Progenitor cell of endocrine pancreas (in vitro differentiated cells): ENCODE measurements around the gene FKBP2. TPM values are rescaled to one million over a fixed set of nuclear protein-coding genes. Genes with fewer than 3 reads are reported as not detected.

Experiments
- DNase-seq: peaks from one replicate; pipeline ENCODE4 v3.0.0; 2021; ENCODE audit warnings: low spot score; ENCODE audit not compliant: unreplicated experiment
- H3K27ac Mint-ChIP-seq: 2 replicates; pipeline ENCODE4 v1.8.0; 2021; ENCODE audit warnings: mild to moderate bottlenecking, moderate library complexity, mixed read lengths
- H3K27me3 Mint-ChIP-seq: 2 replicates; pipeline ENCODE4 v1.8.0; 2021; ENCODE audit warnings: mixed read lengths
- H3K36me3 Mint-ChIP-seq: 2 replicates; pipeline ENCODE4 v1.8.0; 2022; ENCODE audit warnings: mixed read lengths; ENCODE audit not compliant: insufficient read depth
- H3K4me1 Mint-ChIP-seq: 2 replicates; pipeline ENCODE4 v1.8.0; 2021; ENCODE audit warnings: low read depth, mixed read lengths
- H3K4me3 Mint-ChIP-seq: 2 replicates; pipeline ENCODE4 v1.8.0; 2021; ENCODE audit warnings: low read depth, mild to moderate bottlenecking, moderate library complexity, mixed read lengths
- H3K9me3 Mint-ChIP-seq: 2 replicates; pipeline ENCODE4 v1.8.0; 2021; ENCODE audit warnings: low read depth, mixed read lengths
- CTCF ChIP-seq: fragments of 200-600 bp; sonication (generic); IDR thresholded peaks from one replicate; pipeline ENCODE4 v1.5.0; 2021; ENCODE audit warnings: antibody characterized with exemption, mild to moderate bottlenecking; ENCODE audit not compliant: unreplicated experiment
- total RNA-seq: library from RNA; stranded (reverse); gene quantifications from 2 replicates; pipeline ENCODE4 v1.2.1, GENCODE V29; 2021

The FKBP2 gene
- total RNA-seq, 1 donor from 2014 or later = 57.7 TPM

- H3K9me3 Mint-ChIP-seq = no peaks in the 10 kb centered on the region
- H3K36me3 Mint-ChIP-seq = peaks cover 15% of the 10 kb centered on the region
- no peaks in the 10 kb centered on the region for H3K4me1 Mint-ChIP-seq
- no peak for DNase-seq
- no peak for TF ChIP-seq CTCF
- H3K27ac Mint-ChIP-seq = no peak overlapping the region
- H3K4me3 Mint-ChIP-seq = no peak overlapping the region
- H3K27me3 Mint-ChIP-seq = no peaks in the 10 kb centered on the region
These were observed 19.3 kb downstream of the FKBP2 start for GRCh38 chr11:64260147-64260708.

DNA sequence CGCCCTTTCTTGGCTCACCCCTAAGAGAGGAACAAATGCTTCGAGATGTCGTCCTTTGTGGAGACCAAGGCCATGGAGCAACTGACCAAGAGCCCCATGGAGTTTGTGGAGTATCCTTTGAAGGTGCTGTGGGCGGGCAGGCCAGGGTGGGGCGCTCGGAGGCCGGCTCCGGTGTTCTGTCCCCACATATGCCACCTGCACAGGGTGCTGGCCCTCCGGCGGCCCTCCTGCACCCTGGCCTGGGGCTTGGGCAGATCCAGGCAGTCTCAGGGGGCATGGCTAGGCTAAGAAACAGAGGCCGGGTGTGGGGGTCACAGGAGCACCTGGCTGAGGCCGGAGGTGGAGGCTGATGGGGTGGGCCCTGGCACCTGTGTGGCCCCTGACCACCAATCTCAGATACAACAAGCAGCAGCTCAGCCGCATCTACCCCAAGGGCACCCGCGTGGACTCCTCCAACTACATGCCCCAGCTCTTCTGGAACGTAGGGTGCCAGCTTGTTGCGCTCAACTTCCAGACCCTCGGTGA lies 20.7 kb downstream of the FKBP2 start:
- Mint-ChIP-seq H3K36me3 (peaks cover 17% of the 10 kb centered on the region), H3K27ac (no peak overlapping the region), H3K9me3 (no peaks in the 10 kb centered on the region), H3K4me3 (no peak overlapping the region), H3K27me3 (no peaks in the 10 kb centered on the region), H3K4me1 (no peaks in the 10 kb centered on the region)
- TF ChIP-seq CTCF = no peak
- DNase-seq = no peak

DNA sequence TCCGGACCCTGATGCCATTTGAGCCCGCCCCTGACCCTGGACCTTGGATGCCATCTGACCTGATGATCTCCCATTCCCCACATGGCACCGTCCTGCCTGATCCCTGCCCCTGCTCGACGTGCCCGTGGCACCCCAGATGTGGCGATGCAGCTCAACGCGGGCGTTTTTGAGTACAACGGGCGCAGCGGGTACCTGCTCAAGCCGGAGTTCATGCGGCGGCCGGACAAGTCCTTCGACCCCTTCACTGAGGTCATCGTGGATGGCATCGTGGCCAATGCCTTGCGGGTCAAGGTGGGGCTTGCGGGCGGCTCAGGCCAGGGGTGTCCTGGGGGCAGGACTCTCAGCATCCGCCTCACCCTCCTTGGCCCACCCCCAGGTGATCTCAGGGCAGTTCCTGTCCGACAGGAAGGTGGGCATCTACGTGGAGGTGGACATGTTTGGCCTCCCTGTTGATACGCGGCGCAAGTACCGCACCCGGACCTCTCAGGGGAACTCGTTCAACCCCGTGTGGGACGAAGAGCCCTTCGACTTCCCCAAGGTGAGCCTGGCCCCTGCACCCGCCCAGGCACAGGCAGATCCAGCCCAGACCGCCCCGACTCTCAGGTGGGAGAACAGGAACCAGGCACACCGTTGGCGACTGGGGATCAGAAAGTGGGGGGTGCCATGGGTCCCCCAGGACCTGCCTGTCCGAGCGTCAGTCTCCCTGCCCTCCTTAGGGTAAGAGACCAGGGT lies 21.5 kb downstream of the FKBP2 start:
- no peaks in the 10 kb centered on the region for H3K27me3 Mint-ChIP-seq
- H3K4me1 Mint-ChIP-seq = no peaks in the 10 kb centered on the region
- DNase-seq = no peak
- no peak for TF ChIP-seq CTCF
- H3K4me3 Mint-ChIP-seq = no peak overlapping the region
- no peak overlapping the region for H3K27ac Mint-ChIP-seq
- H3K36me3 Mint-ChIP-seq = peaks cover 17% of the 10 kb centered on the region
- no peaks in the 10 kb centered on the region for H3K9me3 Mint-ChIP-seq

GRCh38 chr11:64263021-64263946 lies 22.4 kb downstream of the FKBP2 start:
- Mint-ChIP-seq H3K4me1 (no peaks in the 10 kb centered on the region), H3K4me3 (no peak overlapping the region), H3K27ac (no peak overlapping the region), H3K9me3 (no peaks in the 10 kb centered on the region), H3K36me3 (peaks cover 15% of the 10 kb centered on the region), H3K27me3 (no peaks in the 10 kb centered on the region)
- no peak for DNase-seq
- TF ChIP-seq CTCF = no peak

GRCh38 chr11:64263947-64264317 lies 23.0 kb downstream of the FKBP2 start:
- Mint-ChIP-seq H3K27ac (no peak overlapping the region), H3K4me3 (no peak overlapping the region), H3K4me1 (peaks cover 3% of the 10 kb centered on the region), H3K36me3 (peaks cover 15% of the 10 kb centered on the region), H3K9me3 (no peaks in the 10 kb centered on the region), H3K27me3 (no peaks in the 10 kb centered on the region)
- TF ChIP-seq CTCF = no peak
- no peak for DNase-seq
